Prostate gland (tissue), 2 donors: ENCODE results near the gene GSTM1.

Experiments used
- POLR2AphosphoS5 ChIP-seq: sonication (generic); formaldehyde crosslinking; IDR thresholded peaks from one replicate; pipeline ENCODE4 v1.6.1; 2017; ENCODE audit warnings: antibody characterized with exemption
- TF ChIP-seq, protein P1 (sequence below), 4 experiments: fragments of 200-600 bp in 2 of 4; fragments of 450-650 bp in 2 of 4; sonication (generic) in 2 of 4; IDR thresholded peaks; 1 replicate in 3 of 4; 2 replicates in 1 of 4; pipeline ENCODE4 v1.5.1; 2016 to 2019; ENCODE audit warnings: antibody characterized with exemption in 4 of 4, mild to moderate bottlenecking in 2 of 4, moderate library complexity in 2 of 4

DNA sequence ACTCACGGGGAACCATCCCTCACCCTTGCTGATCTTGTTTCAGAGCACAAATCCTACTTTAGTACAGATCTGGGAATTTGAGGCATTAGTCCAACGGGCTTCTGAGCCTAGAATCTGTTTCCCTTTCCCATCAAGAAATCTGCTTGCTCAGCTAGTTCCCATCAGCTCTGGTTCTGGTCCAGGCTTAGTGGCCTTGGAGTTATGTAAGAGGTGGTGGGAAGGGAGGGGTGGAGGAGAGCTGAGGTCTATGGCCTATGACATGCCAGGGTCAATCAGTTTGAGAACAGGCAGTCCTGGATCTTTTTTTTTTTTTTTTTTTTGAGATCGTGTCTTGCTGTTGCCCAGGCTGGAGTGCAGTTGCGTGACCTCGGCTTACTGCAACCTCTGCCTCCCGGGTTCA lies 4.1 kb downstream of the GSTM1 start:
- TF ChIP-seq POLR2AphosphoS5 = no peak
- TF ChIP-seq, protein P1, sequence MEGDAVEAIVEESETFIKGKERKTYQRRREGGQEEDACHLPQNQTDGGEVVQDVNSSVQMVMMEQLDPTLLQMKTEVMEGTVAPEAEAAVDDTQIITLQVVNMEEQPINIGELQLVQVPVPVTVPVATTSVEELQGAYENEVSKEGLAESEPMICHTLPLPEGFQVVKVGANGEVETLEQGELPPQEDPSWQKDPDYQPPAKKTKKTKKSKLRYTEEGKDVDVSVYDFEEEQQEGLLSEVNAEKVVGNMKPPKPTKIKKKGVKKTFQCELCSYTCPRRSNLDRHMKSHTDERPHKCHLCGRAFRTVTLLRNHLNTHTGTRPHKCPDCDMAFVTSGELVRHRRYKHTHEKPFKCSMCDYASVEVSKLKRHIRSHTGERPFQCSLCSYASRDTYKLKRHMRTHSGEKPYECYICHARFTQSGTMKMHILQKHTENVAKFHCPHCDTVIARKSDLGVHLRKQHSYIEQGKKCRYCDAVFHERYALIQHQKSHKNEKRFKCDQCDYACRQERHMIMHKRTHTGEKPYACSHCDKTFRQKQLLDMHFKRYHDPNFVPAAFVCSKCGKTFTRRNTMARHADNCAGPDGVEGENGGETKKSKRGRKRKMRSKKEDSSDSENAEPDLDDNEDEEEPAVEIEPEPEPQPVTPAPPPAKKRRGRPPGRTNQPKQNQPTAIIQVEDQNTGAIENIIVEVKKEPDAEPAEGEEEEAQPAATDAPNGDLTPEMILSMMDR (IDR thresholded peaks at IDR 0.05) = no peak
